ENCODE measurements around the gene WNT11.

Gene WNT11

DNA sequence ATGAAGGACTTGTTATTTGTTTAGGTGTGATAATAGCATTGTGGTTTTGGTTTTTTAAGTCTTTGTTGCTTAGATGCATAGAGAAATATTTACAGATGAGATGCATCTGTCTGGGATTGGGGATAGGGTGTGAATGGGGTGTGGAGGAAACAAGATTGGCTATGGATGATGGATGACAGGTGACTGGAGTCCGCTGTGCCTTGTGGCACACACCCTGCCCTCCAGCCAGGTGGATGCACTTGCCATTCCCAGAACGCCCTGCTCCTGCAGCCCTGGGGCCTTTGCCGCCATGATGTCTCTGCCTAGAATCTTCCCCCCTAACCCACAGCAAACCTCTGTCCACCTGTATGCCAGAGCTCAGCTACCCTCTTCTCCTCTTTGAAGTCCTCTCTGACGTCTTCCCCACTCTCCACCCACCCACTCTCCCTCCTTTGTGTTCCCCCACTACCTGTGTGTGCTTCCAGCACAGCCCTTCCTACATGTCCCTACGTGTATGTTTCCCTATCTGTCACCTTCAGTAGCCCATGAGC lies 54.7 kb downstream of the WNT11 start:
- DNase-seq, result no peak

DNA sequence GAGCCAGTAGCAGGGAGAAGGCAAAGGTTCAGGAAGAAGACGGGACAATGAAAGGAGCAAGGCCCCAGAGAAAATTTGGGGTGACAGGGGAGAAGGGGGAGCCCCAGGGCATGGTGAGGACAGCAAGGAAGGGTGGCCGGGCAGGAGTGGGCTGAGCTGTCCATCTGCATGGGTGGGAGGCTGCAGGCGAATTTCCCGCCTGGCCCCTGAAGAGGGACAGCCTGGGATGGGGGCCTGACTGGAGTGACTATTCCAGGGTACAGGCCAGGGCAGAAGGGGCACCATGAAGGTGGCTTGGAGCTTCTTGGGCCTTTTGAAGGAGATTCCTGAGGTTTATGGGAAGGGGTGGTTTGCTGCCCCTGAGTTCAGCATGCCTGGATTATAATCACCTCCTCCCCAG lies 56.2 kb downstream of the WNT11 start:
- no peak for DNase-seq

DNA sequence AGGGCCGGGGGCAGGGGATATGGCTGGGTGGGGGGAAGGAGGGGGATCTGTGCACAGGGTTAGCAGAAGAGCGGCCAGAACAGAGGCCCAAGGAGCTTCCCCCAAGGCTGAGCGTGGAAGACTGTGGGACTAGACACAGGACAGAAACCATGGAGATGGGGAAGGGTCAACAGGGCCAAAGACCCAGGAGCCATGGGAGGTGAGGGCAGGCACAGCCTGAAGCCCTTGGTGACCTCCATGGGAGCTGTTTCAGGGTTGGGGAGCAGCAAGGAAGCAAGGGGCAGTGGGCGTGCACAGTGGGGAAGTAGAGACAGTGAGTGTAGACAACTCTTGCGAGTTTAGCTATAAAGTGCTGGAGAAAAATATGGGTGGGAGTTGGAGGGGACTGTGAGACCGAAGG lies 56.6 kb downstream of the WNT11 start:
- no peak for DNase-seq

DNA sequence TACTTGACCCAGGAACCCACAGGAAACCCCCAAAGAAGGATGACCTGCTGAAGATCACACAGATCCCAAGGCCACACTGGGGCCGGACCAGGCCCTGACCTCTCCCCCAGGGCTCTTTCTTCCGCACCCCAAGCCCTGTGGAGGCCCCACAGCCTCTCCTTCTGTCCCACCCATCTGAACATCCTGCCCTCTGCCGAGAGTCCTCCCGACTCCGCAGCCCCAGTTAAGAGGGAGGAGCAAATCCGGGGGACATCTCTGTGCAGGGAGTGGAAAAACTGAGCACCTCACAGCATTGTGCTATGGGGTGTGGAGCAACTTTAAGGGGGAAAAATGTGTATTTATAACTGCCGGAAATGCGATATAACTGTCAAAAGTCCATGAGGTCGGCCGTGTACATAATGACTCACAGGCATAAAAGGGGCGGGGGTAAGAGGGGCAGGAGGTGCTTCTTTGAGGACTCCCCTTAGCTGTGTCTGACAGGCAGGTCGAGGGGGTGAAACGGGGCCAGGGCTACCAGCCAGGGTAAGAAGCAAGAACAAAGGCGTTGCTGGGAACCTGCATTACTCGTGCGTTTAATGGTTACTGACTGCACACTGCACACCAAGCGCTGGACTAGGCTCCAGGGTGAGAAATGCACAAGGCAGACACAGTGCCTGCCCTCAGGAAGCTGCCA lies 57.2 kb downstream of the WNT11 start:
- DNase-seq, result no peak

DNA sequence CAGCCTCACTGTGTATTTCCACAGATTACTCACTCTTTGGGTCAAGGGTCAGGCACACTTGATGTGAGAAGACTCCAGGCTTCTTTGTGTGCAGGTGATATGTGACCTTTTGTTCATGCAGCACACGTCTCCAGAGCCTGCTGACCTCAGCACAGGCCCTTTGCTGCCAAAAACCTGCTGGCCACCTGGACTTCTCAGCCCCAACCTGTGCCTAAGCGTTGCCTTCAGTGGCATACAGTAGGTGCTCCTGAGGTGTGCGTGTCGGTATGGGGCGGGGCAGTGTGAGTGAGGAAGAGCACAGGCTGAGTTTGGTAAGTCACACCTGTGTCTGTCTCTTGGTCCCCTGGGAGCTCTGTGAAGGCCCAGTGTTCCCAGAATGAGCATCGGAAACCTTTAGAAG lies 58.1 kb downstream of the WNT11 start:
- no peak for DNase-seq

DNA sequence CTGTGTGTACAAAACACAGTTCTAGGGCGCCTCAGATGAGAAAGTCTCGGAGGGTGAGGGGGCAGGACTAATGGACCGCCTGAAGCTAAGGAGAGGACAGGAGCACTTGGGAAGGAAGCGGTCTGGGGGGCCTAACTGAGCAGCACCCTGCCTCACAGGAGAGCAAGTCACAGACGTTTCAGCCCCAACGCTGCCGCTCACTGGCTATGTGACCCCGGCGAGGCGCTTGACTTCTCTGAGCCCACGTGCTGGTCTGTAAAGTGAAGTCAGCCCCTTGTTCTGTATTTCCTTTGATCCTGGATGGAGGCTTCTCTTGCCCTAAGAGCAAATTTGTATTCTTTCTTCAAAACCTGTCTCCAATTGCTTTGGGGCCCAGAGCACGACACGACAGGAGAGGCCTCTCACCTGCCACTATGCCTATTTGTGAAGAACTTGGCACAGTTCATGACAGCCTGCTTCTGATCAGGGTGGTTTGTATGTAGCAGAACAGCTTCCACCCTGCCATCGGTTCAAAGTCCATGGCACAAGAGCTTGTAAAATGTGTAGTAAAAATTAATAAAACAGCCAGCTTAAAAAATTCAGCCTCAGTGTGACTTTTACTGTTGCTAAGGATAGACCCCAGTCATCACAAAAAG lies 59.1 kb downstream of the WNT11 start:
- DNase-seq, result no peak

DNA sequence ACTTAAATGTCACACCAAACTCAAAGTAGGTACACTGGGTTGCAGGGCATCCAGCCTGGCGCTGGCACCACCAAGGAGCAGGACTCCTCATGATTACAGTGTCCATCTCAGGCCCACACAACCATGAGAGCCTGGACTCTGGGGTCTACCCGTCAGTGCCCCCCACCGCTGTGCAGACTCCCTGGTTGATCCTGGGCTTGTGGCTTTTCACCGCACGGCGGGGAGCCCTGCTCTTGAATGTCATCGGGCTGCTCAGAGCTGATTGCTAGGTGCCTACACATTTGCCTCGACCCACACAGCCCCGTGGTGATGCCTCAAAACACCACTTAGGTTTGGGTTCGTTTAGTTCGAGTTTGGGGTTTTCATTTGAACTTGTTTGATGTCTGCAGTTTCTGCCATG lies 63.0 kb downstream of the WNT11 start:
- no peak for DNase-seq

DNA sequence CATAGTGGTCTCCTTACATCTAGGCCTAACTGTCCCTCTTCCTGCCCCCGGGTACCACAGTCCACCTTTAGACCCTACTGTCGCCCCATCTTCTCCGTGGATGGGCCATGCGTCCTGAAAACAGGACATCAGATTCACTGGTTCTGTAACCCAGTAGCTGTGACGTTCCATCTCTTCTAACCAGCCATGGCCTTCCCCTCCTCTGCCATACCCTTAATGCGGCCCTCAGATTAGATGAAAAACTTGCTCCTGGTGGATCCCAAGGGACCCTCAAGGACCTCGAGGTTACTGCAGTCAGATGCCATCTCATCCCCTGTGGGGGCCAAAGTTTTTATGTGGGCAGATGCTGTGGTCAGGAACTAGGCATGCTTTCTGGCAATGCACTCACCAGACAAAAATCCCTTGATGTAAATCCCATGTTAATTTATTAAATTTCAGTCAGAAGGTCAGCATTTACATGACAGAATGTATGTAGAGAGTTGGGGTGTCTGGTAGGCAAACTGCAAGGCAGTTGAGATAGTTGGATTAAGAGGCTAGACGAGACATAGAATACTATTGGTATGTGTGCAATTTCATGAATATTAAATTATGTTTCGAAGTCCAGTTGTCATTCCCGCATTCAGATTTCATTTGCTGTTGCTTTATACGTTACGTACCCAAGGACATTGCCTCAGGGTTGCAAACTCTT lies 64.3 kb downstream of the WNT11 start:
- no peak for DNase-seq

DNA sequence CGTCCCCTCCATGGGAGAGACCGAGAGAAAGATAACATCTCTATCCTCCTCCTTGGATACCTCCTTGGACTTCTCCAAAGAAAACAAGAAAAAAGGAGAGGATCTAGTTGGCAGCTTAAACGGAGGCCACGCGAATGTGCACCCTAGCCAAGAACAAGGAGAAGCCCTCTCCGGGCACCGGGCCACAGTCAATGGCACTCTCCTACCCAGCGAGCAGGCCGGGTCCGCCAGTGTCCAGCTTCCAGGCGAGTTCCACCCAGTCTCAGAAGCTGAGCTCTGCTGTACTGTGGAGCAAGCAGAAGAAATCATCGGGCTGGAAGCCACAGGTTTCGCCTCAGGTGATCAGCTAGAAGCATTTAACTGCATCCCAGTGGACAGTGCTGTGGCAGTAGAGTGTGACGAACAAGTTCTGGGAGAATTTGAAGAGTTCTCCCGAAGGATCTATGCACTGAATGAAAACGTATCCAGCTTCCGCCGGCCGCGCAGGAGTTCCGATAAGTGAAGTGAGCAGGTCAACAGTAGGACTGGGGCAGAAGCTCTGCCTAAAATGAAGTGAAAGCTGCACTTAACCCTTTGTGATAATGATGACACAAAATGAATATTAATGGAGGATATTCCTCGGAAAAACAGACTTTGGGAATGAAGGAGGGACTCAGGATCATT lies 65.3 kb downstream of the WNT11 start:
- no peak for DNase-seq

DNA sequence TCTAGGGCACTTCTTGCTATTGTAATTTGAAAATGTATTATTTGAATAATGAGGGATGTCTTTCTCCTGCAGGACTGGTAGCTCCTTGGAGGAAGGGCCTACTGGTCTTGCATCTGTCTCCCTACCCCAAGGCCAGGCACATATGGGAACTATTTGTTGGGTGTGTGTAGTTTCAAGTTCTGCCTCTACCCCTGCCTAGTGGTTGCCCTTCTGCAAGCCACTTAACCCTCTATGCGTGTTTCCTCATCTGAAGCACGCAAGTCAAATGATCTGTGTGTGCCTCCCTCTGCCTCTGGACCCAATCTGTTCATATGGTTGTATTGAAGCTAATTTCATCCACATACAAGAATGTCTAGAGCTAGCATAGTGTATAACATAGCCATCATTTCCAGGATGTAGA lies 67.0 kb downstream of the WNT11 start:
- DNase-seq, result peak; percentile 24

All from suppressor macrophage treated with lipopolysaccharide for 4 hours (primary cell).